Measurements from ENCODE around the gene CRACR2B.

CRACR2B gene

GRCh38 chr11:836274-836673 lies 8.6 kb downstream of the CRACR2B start:
- DNase-seq (ENCODE audit: low spot score) = no peak
- peak overlapping the region; percentile 68 to 92 for H3K27ac ChIP-seq

GRCh38 chr11:836700-837099 lies 9.0 kb downstream of the CRACR2B start:
- no peak overlapping the region for H3K4me3 ChIP-seq
- no peak for TF ChIP-seq CTCF (IDR thresholded peaks at IDR 0.05)
- H3K27ac ChIP-seq = peak overlapping the region in 1 of 2 donors; percentile 68
- DNase-seq (ENCODE audit: low spot score) = no peak

More at GRCh38 chr11:836274-836673, 8.6 kb downstream of the CRACR2B start:
- no peak for TF ChIP-seq CTCF (IDR thresholded peaks at IDR 0.05)
- no peak overlapping the region for H3K4me3 ChIP-seq

- H3K27ac ChIP-seq = peak overlapping the region in 1 of 2 donors; percentile 68
- no peak for DNase-seq (ENCODE audit: low spot score)
- no peak overlapping the region for H3K4me3 ChIP-seq
- TF ChIP-seq CTCF (IDR thresholded peaks at IDR 0.05) = no peak
Measured at GRCh38 chr11:837189-837989, 9.7 kb downstream of the CRACR2B start.

- Histone ChIP-seq H3K27ac (peak overlapping the region in 1 of 2 donors; percentile 68), H3K4me3 (no peak overlapping the region)
- DNase-seq (ENCODE audit: low spot score) = no peak
- TF ChIP-seq CTCF (IDR thresholded peaks at IDR 0.05) = no peak
Measured at GRCh38 chr11:837990-838307, 10.2 kb downstream of the CRACR2B start.

GRCh38 chr11:838441-839279 lies 10.9 kb downstream of the CRACR2B start:
- H3K4me3 ChIP-seq = no peak overlapping the region
- no peak for DNase-seq (ENCODE audit: low spot score)
- TF ChIP-seq CTCF (IDR thresholded peaks at IDR 0.05) = no peak
- H3K27ac ChIP-seq = peak overlapping the region in 1 of 2 donors; percentile 68

GRCh38 chr11:839280-839623 lies 11.5 kb downstream of the CRACR2B start:
- no peak overlapping the region for H3K4me3 ChIP-seq
- no peak for TF ChIP-seq CTCF (IDR thresholded peaks at IDR 0.05)
- peak overlapping the region in 1 of 2 donors; percentile 68 for H3K27ac ChIP-seq
- no peak for DNase-seq (ENCODE audit: low spot score)

Data from coronary artery (tissue), 2 donors.